Measurements from ENCODE around the gene CEACAM3.
A peak's percentile ranks its signal among the peaks of the same experiment; 100 is the strongest.

Gene CEACAM3

DNA sequence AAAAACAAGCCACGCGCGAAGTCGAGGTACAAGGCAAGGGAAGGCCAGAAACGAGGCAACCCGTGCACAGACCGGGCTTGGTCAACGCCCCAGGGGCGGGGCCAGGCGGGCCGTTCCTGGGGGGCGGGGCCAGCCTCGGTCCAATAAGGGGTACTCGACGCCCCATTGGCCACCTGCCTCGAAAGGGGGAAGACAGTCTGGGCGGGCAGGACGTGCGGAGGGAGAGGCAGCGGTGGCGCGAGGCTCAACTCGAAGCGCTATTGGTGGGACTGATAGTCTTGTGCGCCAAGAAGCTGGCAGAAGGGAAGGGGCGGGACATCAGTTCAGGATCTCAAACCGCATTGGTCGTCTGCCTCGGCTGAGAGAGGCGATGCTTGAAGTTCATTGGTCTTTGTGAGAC lies 48.2 kb downstream of the CEACAM3 start, which contains the start of gene LYPD4:
LYPD4 (minus strand) TSS at position 83 of the 400 bp plus-strand sequence. CDS start 5,398 bp downstream, outside the sequence.
- no peak for DNase-seq (ENCODE audit: low read depth in 2 of 2)

- no peak for DNase-seq (ENCODE audit: low read depth in 2 of 2)
Observed at GRCh38 chr19:41845001-41845050, 48.4 kb downstream of the CEACAM3 start, which contains the start of gene DMRTC2. Gene DMRTC2 (plus strand): TSS chr19:41845042. CDS start chr19:41847429, 2,387 bp downstream.

DNA sequence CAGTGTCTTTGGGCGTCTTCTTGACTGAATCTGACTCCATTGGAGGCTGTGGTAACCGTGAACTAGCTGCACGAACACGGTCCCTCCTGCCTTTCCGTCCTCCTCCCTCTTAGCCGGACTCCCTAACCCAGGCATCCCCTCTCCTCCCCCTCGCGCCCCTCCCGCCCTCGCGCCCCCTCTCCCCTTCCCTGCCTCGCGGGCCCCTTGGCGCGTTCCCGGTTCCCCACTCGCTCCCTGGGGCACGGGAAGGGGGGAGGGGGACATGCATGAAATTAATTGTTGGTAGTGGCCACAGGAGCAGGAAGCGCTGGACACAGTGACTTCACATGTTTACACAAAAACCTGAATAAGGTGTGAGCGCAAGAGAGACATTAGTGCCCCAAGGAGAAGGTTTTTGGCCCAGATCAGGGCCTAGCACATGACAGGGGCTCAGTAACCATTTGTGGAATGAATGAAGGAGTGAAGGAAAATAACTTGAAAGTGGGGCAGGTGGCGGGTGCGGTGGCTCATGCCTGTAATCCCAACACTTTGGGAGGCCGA lies 48.7 kb downstream of the CEACAM3 start:
- no peak for DNase-seq (ENCODE audit: low read depth in 2 of 2)

DNA sequence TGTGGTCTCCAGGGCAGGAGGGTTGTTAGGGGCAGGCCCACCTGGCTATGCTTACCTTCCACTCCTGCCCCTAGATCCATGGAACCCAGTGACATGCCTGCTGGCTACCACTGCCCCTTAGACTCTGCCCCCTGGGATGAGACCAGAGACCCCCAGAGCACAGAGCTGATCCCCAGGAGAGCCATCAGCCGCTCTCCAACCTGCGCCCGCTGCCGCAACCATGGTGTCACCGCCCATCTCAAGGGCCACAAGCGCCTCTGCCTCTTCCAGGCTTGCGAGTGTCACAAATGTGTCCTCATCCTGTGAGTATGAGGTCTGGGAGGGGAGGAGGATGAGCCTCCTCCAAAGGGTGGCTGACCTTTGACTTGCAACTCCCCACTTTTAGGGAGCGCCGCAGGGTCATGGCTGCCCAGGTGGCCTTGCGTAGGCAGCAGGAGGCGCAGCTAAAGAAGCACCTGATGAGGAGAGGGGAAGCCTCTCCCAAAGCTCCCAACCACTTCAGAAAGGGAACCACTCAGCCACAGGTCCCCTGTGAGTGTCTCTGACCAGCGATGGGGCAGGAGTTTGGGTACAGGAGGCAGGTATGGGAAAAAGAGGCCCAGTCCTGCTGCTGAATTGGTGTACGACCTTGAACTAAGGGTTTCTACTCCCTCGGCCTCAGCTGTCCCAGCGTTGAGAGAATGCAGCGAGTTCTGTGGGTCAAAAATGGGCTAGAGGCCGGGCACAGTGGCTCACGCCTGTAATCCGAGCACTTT lies 51.1 kb downstream of the CEACAM3 start:
- no peak for DNase-seq (ENCODE audit: low read depth in 2 of 2)

DNA sequence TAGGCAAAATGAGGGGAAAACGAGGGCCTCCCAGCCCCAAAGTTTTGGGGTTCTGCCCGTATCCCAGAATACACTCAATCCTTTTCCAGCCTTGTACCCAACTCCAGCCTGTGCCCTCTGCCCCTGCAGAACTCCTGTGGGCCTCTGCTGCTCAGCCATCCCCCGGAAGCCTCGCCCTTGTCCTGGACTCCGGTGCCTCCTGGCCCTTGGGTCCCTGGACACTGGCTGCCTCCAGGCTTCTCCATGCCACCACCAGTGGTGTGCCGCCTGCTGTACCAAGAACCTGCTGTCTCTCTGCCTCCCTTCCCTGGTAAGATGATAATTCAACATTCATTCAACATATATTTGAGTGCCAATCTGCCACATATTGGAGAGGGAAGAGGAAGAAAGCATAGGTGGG lies 52.3 kb downstream of the CEACAM3 start:
- no peak for DNase-seq (ENCODE audit: low read depth in 2 of 2)

GRCh38 chr19:41849067-41849466 lies 52.7 kb downstream of the CEACAM3 start:
- DNase-seq (ENCODE audit: low read depth in 2 of 2) = no peak

DNA sequence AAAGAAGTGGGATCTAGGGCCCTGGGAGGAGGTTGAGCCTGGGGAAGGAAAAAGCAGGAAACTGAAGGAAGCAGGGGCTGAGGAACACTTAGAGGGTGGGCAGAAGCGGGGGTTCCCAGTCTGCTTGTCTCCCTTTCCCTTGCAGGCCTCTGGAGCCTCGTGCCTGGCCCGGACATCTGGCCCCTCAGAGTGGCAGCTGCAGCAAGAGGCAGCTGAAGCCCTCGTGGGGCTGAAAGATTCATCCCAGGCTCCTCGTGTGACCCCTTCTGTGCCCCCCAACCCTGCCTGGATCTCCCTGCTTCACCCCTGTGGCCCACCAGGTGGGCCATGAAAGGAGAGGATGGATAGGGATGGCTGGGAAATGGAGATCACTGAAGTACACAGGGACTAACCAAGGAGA lies 54.0 kb downstream of the CEACAM3 start:
- no peak for DNase-seq (ENCODE audit: low read depth in 2 of 2)

- no peak for DNase-seq (ENCODE audit: low read depth in 2 of 2)
Observed at GRCh38 chr19:41851456-41851855, 55.1 kb downstream of the CEACAM3 start.

DNA sequence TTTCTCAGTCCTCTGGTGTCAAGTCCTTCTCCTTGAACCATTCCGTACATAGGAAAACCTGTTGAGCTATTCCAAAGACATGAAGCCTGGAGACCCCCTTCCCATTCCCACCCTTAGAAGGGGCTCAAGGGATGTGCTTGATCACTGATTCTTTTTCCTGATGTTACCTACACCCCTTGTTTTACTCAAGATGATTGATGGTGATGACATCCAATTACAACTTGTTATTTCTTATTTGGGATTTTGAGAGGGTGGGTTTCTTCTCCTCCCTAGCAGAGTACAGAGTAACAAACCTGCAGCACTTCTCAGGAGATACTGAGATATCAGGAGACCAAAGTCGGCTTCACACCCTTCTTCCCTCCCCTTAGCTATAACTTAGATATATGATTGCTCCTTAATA lies 57.0 kb downstream of the CEACAM3 start:
- DNase-seq (ENCODE audit: low read depth in 2 of 2) = no peak

- DNase-seq (ENCODE audit: low read depth in 2 of 2) = no peak
Observed at GRCh38 chr19:41853768-41854167, 57.4 kb downstream of the CEACAM3 start.

DNA sequence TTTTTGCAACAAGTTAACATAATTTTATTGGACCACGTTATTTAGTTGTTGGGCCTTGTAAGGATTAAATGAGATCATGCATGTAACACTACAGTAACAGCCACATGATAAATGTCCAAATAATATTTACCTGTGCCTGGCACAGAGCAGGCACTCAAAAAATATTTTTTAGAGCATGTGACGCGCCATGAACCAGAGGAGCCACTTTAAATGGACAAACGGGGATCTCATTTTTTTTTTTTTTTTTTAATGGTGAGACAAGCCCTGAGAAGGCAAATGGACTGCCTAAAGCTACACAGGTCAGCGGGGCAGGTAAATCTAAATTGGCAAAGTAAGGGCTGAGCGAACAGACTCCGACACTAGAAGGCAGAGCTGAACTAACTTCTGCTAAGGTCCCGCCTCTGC lies 62.8 kb downstream of the CEACAM3 start:
- DNase-seq (ENCODE audit: low read depth in 2 of 2) = no peak

- DNase-seq (ENCODE audit: low read depth in 2 of 2) = peak; percentile 95 to 98
Observed at GRCh38 chr19:41859618-41860418, 63.4 kb downstream of the CEACAM3 start, which contains the start of gene RPS19. Gene RPS19 (plus strand): TSS chr19:41860255. CDS start chr19:41860775, 520 bp downstream.

GRCh38 chr19:41860419-41861115 lies 64.2 kb downstream of the CEACAM3 start:
- DNase-seq (ENCODE audit: low read depth in 2 of 2) = no peak

All from stimulated activated CD4-positive, alpha-beta T cell treated with anti-CD3 and anti-CD28 coated beads, Interleukin-15, amount 100 ng/mL, for 48 hours (primary cell).